NK-92 (cell line): ENCODE results near the gene SOCS4.
"Not testable (repeated sequence)": the region's sequence is repeated elsewhere in the genome, so short reads cannot be mapped to it uniquely, and the experiment has no call there.

Source experiments
- DNase-seq: peaks from one replicate; lab custom pipeline; 2025; ENCODE audit not compliant: unreplicated experiment; lab: John Stamatoyannopoulos, UW

Gene SOCS4

DNA sequence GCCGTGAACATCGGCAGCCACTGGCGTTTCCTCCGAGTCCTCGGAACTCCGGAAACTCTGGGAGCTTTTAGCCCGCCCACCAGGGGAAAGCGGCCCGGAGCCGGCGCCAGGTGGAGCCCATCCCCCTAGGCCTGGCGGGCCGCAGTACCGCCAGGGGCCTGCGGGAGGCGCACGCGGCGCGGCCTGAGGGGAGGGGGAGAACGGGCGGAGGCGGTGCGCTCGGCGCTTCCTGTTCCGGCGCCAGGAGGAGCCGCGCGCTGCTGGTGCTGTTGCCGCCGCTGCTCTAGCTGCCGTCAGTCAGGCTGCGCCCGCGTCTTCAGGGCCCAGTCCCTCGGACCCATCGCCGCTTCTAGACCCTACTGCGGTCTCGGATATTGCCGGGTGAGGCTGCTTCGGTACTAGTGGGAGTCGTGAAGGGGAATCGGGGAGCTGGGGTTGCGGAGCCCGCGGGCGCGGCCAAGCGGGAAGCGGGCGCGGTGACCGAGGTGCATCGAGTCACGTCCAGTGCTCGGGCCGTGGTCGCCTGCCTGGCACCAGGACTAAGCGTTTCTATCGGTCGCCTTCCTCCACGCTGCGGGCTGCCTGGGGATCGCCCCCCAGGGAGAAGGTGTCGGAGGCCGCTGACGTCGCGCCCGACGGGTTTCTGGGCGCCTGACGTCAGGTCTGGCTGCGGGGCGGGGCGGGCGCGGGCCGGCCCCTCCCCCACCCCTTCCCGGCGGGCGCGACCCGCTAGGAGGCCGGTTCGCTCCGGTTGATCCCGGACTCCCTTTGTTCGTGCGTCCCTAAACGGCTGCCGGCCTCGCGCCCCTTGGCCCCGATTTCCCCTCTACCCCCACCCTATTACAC lies 24.6 kb downstream of the SOCS4 start, which contains the start of gene MAPK1IP1L:
TSS of gene MAPK1IP1L (plus strand) at position 225 of the 846 bp plus-strand sequence. CDS start 10,037 bp downstream, outside the sequence.
- peak; percentile 15 for DNase-seq

GRCh38 chr14:55052269-55052930 lies 25.4 kb downstream of the SOCS4 start:
- DNase-seq, result no peak

DNA sequence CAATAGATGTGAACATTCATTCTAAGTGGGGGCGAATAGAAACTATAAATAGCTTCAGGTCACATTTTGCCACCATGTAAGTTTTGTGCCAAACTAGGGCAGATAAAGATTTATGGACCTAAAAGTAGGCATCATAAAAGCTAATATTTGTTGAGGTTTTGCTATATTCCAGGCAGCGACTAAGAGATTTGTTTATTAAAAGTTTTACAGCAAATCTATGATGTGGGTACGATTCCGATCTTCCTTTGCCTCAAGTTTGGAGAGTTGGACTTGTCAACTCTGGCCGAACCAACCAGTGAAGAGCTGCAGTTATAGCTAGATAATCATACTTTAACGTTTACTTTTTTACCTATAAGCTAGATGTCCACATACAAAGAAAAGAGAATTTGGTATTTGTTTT lies 26.0 kb downstream of the SOCS4 start:
- no peak for DNase-seq

DNA sequence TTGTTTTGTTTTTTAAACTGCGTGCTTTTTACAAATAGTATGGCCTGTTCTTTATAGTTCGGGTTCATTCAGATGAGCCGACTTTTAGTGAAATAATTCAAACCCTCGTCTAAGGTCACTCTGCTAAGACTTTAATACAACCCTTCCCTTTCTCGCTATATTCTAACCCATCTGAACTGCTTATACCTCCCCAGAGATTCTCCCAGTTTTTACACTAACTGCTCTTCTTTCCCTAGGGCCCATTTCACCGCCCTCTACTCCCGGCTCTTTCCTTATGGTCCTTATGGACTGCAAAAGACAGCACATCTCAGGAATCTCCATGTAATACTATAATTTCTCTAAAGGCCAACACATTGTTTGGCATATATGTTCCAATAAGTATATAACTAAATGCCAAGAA lies 26.5 kb downstream of the SOCS4 start:
- no peak for DNase-seq

GRCh38 chr14:55054098-55054497 lies 27.1 kb downstream of the SOCS4 start:
- no peak for DNase-seq

DNA sequence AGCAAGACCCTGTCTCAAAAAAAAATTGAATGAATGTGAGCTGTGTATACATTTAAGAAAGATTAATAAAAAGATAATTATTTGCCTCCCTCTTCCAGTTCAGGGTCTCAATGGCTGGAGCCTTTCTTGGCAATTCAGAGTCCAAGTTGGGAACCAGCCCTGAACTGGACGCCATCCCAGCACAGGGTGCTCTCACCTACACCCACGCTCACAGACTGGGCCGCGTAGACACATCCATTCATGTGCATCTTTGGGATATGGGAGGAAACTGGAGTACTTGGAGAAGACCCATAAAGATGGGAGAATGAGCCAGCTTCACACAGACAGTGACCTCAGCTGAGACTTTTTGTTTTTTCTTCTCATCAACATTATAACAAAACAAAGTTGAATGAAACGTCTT lies 30.9 kb downstream of the SOCS4 start:
- DNase-seq, result no peak

GRCh38 chr14:55059333-55059732 lies 32.3 kb downstream of the SOCS4 start:
- DNase-seq, result no peak

DNA sequence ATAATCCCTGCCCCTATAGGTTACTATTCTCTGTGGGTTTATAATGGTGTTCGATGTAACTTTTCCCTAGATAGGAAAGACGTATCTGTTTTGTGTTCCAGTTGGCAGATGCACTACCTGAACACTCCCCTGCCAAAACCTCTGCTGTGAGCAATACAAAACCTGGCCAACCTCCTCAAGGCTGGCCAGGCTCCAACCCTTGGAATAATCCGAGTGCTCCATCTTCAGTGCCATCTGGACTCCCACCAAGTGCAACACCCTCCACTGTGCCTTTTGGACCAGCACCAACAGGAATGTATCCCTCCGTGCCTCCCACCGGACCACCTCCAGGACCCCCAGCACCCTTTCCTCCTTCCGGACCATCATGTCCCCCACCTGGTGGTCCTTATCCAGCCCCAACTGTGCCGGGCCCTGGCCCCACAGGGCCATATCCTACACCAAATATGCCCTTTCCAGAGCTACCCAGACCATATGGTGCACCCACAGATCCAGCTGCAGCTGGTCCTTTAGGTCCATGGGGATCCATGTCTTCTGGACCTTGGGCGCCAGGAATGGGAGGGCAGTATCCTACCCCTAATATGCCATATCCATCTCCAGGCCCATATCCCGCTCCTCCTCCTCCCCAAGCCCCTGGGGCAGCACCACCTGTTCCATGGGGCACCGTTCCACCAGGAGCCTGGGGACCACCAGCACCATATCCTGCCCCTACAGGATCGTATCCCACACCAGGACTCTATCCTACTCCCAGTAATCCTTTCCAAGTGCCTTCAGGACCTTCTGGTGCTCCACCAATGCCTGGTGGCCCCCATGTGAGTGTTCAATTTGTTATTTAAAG lies 35.7 kb downstream of the SOCS4 start:
- no peak for DNase-seq

DNA sequence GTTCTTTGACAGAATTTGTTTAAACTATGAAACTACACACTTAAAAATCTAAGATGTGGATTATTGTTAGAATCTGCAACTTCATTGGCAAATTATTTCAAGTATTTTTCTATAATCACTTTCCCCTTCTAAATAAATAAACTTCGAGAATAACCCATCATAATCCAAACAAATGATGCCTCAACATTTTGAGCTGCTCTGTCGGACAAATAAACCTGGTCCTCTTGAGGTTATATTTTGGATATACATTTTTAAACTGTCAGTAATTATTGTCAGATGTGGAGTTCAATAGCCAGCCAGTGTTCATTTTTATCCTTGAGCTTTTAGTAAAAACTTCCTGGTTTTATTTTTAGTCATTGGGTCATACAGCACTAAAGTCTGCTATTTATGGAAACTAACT lies 37.9 kb downstream of the SOCS4 start:
- DNase-seq, result not testable (repeated sequence)

DNA sequence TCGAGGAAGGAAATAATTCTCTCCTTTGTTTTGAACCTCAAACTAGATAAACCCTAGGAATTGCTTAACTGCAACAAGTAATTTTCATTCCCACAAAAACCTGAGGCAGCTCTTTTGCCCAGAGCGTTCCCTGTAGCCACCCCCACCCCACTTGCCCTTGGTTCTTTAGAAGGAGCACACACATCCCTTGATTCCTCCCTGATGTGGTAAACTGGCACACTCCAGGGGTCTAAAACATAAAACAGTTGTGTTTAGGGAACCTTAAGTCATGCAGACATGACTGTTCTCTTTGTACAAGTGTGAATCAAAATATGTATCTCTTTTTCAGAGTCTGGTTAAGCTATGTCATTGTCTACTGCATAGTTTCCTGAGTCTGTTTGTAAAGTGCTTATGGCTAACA lies 38.4 kb downstream of the SOCS4 start:
- no peak for DNase-seq

DNA sequence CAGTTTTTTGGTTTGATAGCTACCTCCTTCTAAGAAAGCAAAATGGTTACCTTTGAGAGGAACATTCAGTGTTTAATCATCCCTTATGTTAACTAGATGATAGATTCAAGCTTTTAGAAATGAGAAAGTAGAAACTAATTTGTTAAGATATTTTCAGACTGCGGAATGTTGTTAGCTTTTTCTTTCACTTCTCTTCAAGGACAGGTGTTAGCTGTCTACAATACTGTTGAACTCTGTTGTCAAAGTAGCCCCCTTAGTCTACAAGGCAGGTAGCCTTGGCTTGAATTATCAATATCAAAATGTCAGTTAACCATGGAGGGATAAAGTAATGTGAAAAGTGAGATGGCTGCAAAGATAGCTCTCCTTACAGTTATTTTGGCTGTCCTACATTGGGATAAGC lies 39.2 kb downstream of the SOCS4 start:
- no peak for DNase-seq

GRCh38 chr14:55070981-55071411 lies 44.0 kb downstream of the SOCS4 start:
- DNase-seq, result no peak

DNA sequence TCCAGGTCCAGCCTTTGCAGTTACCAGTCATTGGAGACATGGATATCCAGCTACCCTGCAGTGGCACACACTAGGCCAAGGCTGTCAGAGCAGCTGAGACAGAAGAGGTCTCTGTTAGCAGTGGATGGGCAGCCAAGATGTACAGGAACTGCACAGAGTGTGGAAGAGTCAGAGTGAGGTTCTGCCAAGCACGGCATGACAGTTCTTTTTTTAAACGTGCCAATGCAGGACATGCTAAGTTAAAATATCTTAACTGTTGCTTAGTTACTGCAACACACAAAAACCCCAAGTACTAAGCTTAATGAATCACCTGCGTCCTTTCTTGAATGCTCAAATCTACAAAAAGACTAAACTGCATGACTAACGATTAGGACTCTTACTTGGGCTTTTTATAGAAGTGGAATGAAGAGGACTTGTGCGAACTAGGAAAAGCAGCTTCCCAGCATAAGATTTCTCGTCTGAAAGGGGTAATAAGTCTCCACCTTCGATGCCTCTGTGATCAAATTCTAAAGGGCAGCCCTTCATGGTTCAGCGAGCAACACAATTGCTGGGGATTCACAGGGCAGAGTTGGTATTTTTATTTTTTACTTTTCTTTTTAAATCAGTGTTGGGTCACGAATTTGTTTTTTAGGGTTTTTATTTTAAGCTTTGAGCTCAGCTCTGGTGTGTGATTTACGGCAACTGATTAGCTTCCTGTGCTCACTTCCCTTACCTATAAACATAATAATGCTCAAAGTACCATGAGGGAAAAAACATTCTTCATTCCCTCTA lies 45.0 kb downstream of the SOCS4 start:
- no peak for DNase-seq

- no peak for DNase-seq
Observed at GRCh38 chr14:55073856-55074255, 46.8 kb downstream of the SOCS4 start.

DNA sequence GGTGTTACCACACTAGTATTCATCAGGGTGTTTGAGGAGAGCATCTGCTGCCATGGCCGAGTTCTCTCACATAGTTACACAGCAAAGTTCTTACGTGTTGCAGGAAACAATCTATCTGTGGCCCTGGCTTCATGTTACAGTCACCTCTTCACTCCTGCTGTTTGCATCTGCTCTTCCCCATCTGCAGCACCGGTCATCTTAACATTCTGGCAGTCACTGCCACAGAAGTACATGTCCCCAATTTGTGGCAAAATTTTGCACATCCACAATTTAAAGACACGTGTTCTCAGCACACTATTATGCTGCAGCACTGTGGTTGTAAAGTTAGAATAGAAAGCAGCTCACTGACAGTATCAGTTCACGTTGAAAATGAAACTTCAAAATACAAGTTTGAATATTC lies 47.6 kb downstream of the SOCS4 start:
- no peak for DNase-seq

DNA sequence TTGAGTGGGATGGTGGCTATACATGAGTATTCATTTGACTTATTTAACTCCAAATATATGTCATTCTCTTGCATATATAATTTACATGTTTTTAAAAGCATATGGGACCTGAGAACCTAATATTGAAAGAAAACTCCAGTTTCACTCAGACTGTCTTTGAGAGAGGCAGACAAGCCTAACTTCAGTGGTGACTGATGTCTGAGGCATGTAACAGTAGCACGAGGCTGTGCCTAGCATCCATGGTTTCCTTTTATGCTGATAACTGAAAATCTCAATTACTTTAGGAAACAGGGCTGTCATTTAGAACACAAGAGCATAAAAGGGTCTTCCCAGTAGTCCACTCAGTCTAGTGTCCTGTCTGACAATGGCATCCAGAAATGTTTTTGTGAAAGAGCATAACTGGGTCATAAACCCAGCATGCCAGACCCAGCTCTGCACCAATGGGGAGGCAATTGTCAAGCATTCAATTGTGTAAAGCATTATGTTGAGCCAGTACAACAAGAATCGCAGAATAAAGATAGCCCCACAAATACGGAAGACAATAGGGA lies 48.7 kb downstream of the SOCS4 start:
- DNase-seq, result no peak

DNA sequence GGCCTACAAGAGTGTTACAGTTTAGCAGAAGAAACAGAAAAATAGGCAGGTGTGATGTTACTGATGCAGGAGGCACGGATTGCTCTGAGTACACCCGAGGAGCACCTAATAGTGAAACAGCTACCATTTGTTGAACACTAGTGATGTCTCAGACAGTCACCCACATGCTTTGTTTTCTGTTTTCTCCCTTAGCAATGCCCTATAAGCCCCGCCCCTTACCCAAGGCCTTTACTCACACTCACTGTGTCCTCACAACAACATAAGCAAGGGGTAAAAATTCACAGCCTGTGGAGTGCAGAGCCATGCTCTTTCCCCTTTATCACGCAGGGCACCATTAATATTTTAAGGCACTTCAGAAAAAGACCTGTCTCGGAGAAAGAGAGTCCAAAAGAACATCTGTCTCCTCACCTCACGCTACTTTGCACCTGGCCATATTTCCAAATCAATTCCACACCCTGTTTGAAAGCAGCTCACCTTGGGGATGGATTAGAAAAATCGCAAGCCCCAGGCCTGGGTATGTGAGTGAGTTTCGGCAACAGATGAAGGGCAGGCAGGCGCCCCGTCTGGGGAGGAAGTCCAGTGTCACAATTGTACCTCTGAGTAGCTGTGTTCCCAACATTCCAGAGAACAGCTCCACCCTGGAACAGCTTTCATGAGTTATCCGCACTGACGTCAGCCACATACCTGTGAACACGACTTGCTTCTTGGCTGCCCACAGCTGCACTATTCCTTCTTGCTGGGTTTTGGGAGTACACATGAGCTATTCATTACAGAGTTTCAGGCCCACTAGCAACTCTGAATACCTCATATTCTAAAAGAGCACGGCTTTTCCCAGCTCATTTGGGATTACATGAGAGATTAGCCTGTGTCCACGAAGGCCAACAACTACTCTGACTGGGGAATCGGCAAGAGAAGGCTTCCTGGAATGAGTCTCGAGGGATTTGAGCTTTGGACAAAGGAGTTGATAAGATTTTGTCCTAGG lies 50.4 kb downstream of the SOCS4 start:
- DNase-seq, result no peak

DNA sequence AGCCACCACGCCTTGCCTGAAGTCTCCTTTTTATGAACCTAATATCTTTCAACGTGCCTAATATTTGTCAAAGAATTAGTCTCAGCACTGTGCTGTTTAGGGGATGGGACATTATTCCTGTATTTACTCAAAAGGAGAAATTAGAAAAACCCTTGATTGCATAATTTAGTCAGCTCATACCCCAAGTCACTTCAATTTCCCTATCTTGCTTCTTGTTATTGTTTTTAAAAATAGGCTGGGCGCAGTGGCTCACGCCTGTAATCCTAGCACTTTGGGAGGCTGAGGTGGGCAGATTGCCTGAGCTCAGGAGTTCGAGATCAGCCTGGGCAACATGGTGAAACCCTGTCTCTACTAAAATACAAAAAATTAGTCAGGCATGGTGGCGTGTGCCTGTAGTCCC lies 52.9 kb downstream of the SOCS4 start:
- not testable (repeated sequence) for DNase-seq

DNA sequence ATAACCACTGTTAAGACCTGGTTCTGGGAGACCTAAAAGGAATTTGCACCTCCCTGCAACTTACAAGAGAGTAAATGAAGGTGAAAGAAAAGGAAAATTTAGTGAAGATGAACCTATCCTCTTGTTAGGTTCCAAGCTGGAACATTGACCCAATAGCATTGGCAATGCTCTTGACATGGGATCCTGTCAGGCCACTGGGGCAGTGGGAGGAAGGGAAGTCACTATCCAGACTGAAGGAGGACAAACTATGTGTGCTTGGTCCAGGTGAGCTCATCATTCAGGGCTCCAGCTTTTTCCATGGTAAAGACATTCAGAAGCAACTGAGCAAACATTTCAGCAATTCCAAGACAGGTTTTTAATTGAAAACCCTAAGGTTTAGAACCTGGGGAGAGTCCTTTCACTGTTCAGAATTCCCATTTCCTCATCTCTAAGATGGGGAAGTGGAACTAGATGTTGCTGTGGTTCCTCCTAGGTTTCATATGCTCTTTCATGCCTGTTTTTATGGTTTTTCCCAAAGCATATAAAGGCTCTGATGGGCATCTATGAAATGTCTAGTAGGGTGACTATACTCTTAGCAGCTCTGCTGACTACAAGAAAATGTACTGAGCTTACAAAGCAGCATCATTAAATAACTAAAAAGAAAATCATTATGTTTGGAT lies 57.5 kb downstream of the SOCS4 start:
- DNase-seq, result no peak
